Lower leg skin (tissue), 3 donors: ENCODE results near the gene COL4A6.

ENCODE experiments used
- POLR2A ChIP-seq, 2 donors: fragments of 450-650 bp; IDR thresholded peaks; one replicate each; pipeline ENCODE4 v1.6.1; 2016 to 2017; ENCODE audit warnings: antibody characterized with exemption in 2 of 2, mild to moderate bottlenecking in 1 of 2, moderate library complexity in 1 of 2
- TF ChIP-seq, protein P1 (sequence below), 3 donors: fragments of 450-650 bp; IDR thresholded peaks; one replicate each; pipeline ENCODE4 v1.5.1; 2016; ENCODE audit warnings: antibody characterized with exemption in 3 of 3, mild to moderate bottlenecking in 3 of 3, moderate library complexity in 2 of 3

DNA sequence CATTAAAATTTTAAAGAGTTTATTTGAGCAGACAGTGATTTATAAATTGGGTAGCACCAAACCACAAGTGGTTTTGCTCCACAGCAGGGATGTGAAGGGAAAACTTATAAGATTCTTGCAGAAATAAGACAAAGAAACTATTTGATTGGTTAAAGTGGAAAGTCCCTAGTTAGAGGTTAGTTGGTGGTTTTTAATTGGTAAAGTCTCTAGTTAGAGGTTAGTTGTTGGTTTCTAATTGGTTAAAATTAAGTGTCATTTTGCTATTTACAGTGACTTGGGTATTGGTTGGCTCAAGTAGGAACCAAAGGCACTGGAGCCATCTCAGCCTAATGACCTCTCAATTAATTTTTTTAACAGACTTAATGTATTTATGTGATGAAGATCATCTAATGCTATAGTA, 323.7 kb downstream of the COL4A6 start:
- TF ChIP-seq, protein P1, sequence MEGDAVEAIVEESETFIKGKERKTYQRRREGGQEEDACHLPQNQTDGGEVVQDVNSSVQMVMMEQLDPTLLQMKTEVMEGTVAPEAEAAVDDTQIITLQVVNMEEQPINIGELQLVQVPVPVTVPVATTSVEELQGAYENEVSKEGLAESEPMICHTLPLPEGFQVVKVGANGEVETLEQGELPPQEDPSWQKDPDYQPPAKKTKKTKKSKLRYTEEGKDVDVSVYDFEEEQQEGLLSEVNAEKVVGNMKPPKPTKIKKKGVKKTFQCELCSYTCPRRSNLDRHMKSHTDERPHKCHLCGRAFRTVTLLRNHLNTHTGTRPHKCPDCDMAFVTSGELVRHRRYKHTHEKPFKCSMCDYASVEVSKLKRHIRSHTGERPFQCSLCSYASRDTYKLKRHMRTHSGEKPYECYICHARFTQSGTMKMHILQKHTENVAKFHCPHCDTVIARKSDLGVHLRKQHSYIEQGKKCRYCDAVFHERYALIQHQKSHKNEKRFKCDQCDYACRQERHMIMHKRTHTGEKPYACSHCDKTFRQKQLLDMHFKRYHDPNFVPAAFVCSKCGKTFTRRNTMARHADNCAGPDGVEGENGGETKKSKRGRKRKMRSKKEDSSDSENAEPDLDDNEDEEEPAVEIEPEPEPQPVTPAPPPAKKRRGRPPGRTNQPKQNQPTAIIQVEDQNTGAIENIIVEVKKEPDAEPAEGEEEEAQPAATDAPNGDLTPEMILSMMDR (IDR thresholded peaks at IDR 0.05) = no peak
- no peak for TF ChIP-seq POLR2A (IDR thresholded peaks at IDR 0.05)
